CD14-positive monocyte (primary cell): ENCODE results near the gene PDK2. TPM values are rescaled to one million over a fixed set of nuclear protein-coding genes. Genes with fewer than 3 reads are reported as not detected.
A peak's percentile ranks its signal among the peaks of the same experiment; 100 is the strongest.

Experiments used
- DNase-seq, 3 donors: peaks; one replicate each; pipeline ENCODE4 v3.0.0-alpha.2; 2011 to 2022
- H2AFZ ChIP-seq: 2 replicates; pipeline ENCODE4 v1.6.0; 2012; ENCODE audit warnings: mild to moderate bottlenecking, low read depth, low read length, inconsistent platforms; ENCODE audit not compliant: insufficient read depth, poor library complexity, severe bottlenecking
- H3K27ac ChIP-seq, 2 donors: 1 replicate in 1 of 2; 2 replicates in 1 of 2; pipeline ENCODE4 v1.5.1; 2012 to 2013; ENCODE audit warnings: low read length in 2 of 2, control low read depth in 1 of 2, inconsistent platforms in 1 of 2, low read depth in 1 of 2, mild to moderate bottlenecking in 1 of 2
- H3K27me3 ChIP-seq, 2 donors: one replicate each; pipeline versions ENCODE4 v1.6.0 to v1.6.1; 2011 to 2013; ENCODE audit warnings: low read length in 2 of 2; ENCODE audit not compliant: control insufficient read depth in 2 of 2, insufficient read depth in 2 of 2
- H3K36me3 ChIP-seq, 2 donors: replicated peaks in 1 of 2; 1 replicate in 1 of 2; 2 replicates in 1 of 2; pipeline versions ENCODE4 v1.5.1 to v1.6.1; 2012 to 2013; ENCODE audit warnings: low read length in 2 of 2, control low read depth in 1 of 2, inconsistent platforms in 1 of 2, mild to moderate bottlenecking in 1 of 2; ENCODE audit not compliant: insufficient read depth in 2 of 2, control insufficient read depth in 1 of 2
- H3K4me1 ChIP-seq, 2 donors: 1 replicate in 1 of 2; 2 replicates in 1 of 2; pipeline versions ENCODE4 v1.5.1 to v1.6.1; 2012 to 2013; ENCODE audit warnings: low read length in 2 of 2, control low read depth in 1 of 2, inconsistent platforms in 1 of 2, mild to moderate bottlenecking in 1 of 2, moderate library complexity in 1 of 2; ENCODE audit not compliant: insufficient read depth in 2 of 2, control insufficient read depth in 1 of 2
- H3K4me2 ChIP-seq: replicated peaks from 2 replicates; pipeline ENCODE3; 2012; ENCODE audit warnings: low read length, moderate library complexity, mild to moderate bottlenecking; ENCODE audit not compliant: poor library complexity, severe bottlenecking; ENCODE audit errors: extremely low read depth
- H3K4me3 ChIP-seq, 3 experiments: fragments of 200-600 bp in 1 of 3; sonication (generic) in 1 of 3; replicated peaks in 1 of 3; 1 replicate in 2 of 3; 2 replicates in 1 of 3; pipeline ENCODE4 v1.5.1; 2011 to 2013; ENCODE audit warnings: low read length in 3 of 3, mild to moderate bottlenecking in 3 of 3, control low read depth in 2 of 3, low read depth in 2 of 3, inconsistent platforms in 1 of 3, moderate library complexity in 1 of 3
- H3K79me2 ChIP-seq: 2 replicates; pipeline ENCODE4 v1.6.0; 2012; ENCODE audit warnings: mild to moderate bottlenecking, control low read depth, inconsistent platforms, low read length, moderate library complexity; ENCODE audit not compliant: insufficient read depth
- H3K9ac ChIP-seq: 2 replicates; pipeline ENCODE4 v1.6.0; 2017; ENCODE audit warnings: low read length, mild to moderate bottlenecking; ENCODE audit not compliant: insufficient read depth, poor library complexity, severe bottlenecking
- H3K9me3 ChIP-seq, 2 donors: replicated peaks in 1 of 2; 1 replicate in 1 of 2; 2 replicates in 1 of 2; pipeline versions ENCODE4 v1.5.1 to v1.6.1; 2012 to 2013; ENCODE audit warnings: low read length in 2 of 2, control low read depth in 1 of 2; ENCODE audit not compliant: control insufficient read depth in 1 of 2, insufficient read depth in 1 of 2
- H4K20me1 ChIP-seq: 2 replicates; pipeline ENCODE4 v1.6.0; 2012; ENCODE audit warnings: mild to moderate bottlenecking, low read length, control low read depth, moderate library complexity; ENCODE audit not compliant: insufficient read depth
- H3K27ac Mint-ChIP-seq, 7 donors: one replicate each; pipeline ENCODE4 v1.8.0; 2020; ENCODE audit warnings: mild to moderate bottlenecking in 7 of 7, mixed read lengths in 7 of 7, moderate library complexity in 6 of 7, inconsistent platforms in 2 of 7
- H3K27me3 Mint-ChIP-seq, 3 donors: one replicate each; pipeline ENCODE4 v1.8.0; 2021 to 2022; ENCODE audit warnings: low read depth in 3 of 3, mild to moderate bottlenecking in 3 of 3, mixed read lengths in 3 of 3, moderate library complexity in 3 of 3, inconsistent platforms in 1 of 3
- H3K36me3 Mint-ChIP-seq, 2 donors: one replicate each; pipeline ENCODE4 v1.8.0; 2020; ENCODE audit warnings: mixed read lengths in 2 of 2, inconsistent platforms in 1 of 2, mild to moderate bottlenecking in 1 of 2
- H3K4me1 Mint-ChIP-seq: one replicate; pipeline ENCODE4 v1.8.0; 2020; ENCODE audit warnings: mild to moderate bottlenecking, mixed read lengths
- H3K4me3 Mint-ChIP-seq, 2 donors: one replicate each; pipeline ENCODE4 v1.8.0; 2020; ENCODE audit warnings: mild to moderate bottlenecking in 2 of 2, mixed read lengths in 2 of 2, moderate library complexity in 1 of 2
- H3K9me3 Mint-ChIP-seq, 7 donors: one replicate each; pipeline ENCODE4 v1.8.0; 2020 to 2022; ENCODE audit warnings: mixed read lengths in 7 of 7, mild to moderate bottlenecking in 6 of 7, moderate library complexity in 6 of 7, inconsistent platforms in 2 of 7
- CTCF ChIP-seq: fragments of 200-600 bp; IDR thresholded peaks from one replicate; pipeline ENCODE4 v1.8.0; 2022; ENCODE audit warnings: antibody characterized with exemption, mild to moderate bottlenecking
- WGBS: methylation state at CpG from one replicate; pipeline ENCODE4 v1.1.5; 2013; ENCODE audit warnings: missing lambda C conversion rate; ENCODE audit not compliant: insufficient coverage; 5-methylcytosine and 5-hydroxymethylcytosine counted together
- intact Hi-C, 2 donors: fragments of 100-400 bp; cut with micrococcal nuclease; formaldehyde crosslinking; loops; one replicate each; pipeline versions ENCODE4 v1.15.0 to v1.15.1; 2023
- polyA plus RNA-seq, 3 donors: library from polyadenylated mRNA; depleted of rRNA in 1 of 3; unstranded in 2 of 3; stranded (reverse) in 1 of 3; fragments of 300-500 nt in 2 of 3; fragments of >200 nt in 1 of 3; fragmentation: Illumina TruSeq in 2 of 3; gene quantifications; 1 replicate in 2 of 3; 2 replicates in 1 of 3; pipeline ENCODE4 v1.2.3, GENCODE V29; 2012 to 2021

Gene PDK2
- polyA plus RNA-seq, 3 donors: 15.9 to 43.0 (median 23.4) TPM

GRCh38 chr17:50113624-50114320, 18.6 kb downstream of the PDK2 start:
- H2AFZ ChIP-seq: no peak overlapping the region
- peaks cover 8% of the 10 kb centered on the region for H3K4me1 Mint-ChIP-seq
- no peak overlapping the region for H3K4me2 ChIP-seq
- no peak overlapping the region for H3K9ac ChIP-seq
- TF ChIP-seq CTCF: no peak
- no peak for DNase-seq
- H3K27me3 ChIP-seq: peaks cover 29 to 38% of the 10 kb centered on the region in 2 donors
- H3K4me3 ChIP-seq: no peak overlapping the region
- H3K4me1 ChIP-seq: peaks cover 4 to 9% of the 10 kb centered on the region in 2 donors
- no peaks in the 10 kb centered on the region for H4K20me1 ChIP-seq
- no peaks in the 10 kb centered on the region for H3K9me3 ChIP-seq
- intact Hi-C loops: no loop called here
- no peak overlapping the region for H3K27ac Mint-ChIP-seq
- no peak overlapping the region for H3K4me3 Mint-ChIP-seq
- H3K36me3 Mint-ChIP-seq: peaks cover 11 to 22% of the 10 kb centered on the region in 2 donors
- H3K9me3 Mint-ChIP-seq: peaks cover 0 to 11% (median 5%) of the 10 kb centered on the region in 7 donors
- H3K79me2 ChIP-seq: no peaks in the 10 kb centered on the region
- WGBS: 90% methylated on average over 5 of the region's 7 CpGs
- H3K36me3 ChIP-seq: peaks cover 7 to 16% of the 10 kb centered on the region in 2 donors
- no peak overlapping the region for H3K27ac ChIP-seq
- H3K27me3 Mint-ChIP-seq: peaks cover 39 to 52% (median 47%) of the 10 kb centered on the region in 3 donors

GRCh38 chr17:50114401-50114800, 19.2 kb downstream of the PDK2 start:
- no peak overlapping the region for H3K4me3 ChIP-seq
- peaks cover 4 to 9% of the 10 kb centered on the region in 2 donors for H3K4me1 ChIP-seq
- intact Hi-C loops: no loop called here
- Mint-ChIP-seq H3K36me3 (peaks cover 6 to 16% of the 10 kb centered on the region in 2 donors), H3K27me3 (peaks cover 46 to 58% (median 53%) of the 10 kb centered on the region in 3 donors), H3K27ac (no peak overlapping the region), H3K4me3 (peak overlapping the region in 1 of 2 donors; percentile 21), H3K9me3 (peaks cover 0 to 12% (median 5%) of the 10 kb centered on the region in 7 donors), H3K4me1 (peaks cover 8% of the 10 kb centered on the region)
- TF ChIP-seq CTCF: no peak
- H3K27ac ChIP-seq: no peak overlapping the region
- 71% methylated on average over 2 of the region's 4 CpGs for WGBS
- no peak for DNase-seq
- peaks cover 31 to 44% of the 10 kb centered on the region in 2 donors for H3K27me3 ChIP-seq
- H3K36me3 ChIP-seq: peaks cover under 1 to 10% of the 10 kb centered on the region in 2 donors
- no peaks in the 10 kb centered on the region for H3K9me3 ChIP-seq
- H4K20me1 ChIP-seq: no peaks in the 10 kb centered on the region
- H3K79me2 ChIP-seq: no peaks in the 10 kb centered on the region
- H2AFZ ChIP-seq: no peak overlapping the region
- H3K4me2 ChIP-seq: no peak overlapping the region
- H3K9ac ChIP-seq: no peak overlapping the region
